Stimulated activated naive CD4-positive, alpha-beta T cell (primary cell): ENCODE measurements around the gene LAMB4.

Source experiments
- DNase-seq, 6 experiments: peaks; one replicate each; lab custom pipeline; 2025; lab: John Stamatoyannopoulos, UW

LAMB4 gene

DNA sequence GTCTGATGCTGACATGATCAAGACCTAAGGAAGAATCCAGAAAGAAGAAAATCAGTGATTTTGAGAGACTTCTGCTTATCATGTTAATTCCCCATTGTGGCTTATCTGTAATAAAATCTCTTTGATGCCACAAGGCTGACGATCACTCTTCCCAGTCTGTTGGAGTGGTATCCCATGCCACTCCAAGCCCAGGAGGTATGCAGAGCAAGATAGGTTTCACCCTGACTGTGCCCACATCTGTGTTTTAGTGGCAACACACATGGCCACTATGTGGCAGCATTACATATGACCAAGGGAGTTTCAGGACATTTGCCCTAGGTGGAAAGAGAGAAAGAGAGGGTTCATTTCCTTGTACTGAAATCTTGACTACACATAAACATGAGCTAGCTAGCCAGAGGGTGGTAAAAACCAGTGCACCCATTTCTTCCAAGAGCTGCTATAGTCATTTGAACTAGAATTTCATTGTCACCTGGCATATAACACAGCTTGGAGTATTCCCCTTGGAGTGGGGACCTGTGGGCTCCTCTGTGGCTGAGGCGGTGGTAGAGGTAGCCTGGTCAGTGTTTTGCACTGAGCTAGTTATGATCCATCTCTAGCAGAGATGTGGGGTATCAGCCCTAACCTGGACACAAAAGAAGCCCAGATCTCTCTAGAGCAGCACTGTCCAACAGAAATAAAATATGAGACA, 20.8 kb downstream of the LAMB4 start:
- no peak for DNase-seq

DNA sequence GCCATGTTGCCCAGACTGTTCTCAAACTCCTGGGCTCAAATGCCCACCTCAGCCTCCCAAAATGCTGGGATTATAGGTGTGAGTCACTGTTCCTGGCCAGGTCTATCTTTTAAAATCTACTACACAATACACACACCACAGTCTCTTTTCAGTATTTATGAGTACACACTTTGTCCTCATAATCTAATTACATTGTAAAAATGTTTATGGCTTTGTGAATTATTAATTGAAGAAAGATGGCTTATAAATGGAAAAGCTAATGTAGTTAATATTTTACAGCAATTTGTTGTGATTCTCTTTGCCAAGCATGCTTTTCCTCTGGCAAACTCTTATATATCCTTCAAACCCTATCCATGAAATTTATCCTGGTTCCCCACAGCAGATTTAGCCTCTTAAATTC, 22.0 kb downstream of the LAMB4 start:
- DNase-seq = no peak

DNA sequence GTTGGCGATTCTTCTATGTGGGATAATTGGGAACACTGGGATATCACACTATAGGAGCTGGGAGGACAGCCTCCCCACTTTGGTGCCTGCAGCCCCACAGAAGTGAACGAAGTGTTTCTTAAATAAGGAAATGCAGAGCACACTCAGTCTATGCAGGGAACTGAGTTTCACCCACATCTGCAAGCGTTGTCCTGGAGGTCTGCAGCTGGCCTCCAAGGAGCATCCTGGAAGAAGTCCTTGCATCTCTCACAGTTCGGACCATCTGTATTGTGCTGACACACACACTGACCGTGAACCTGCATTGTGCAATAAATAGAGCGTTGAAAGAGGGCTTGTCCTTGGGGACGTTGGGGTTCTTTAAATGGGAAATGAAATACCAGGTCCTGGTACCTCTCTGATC, 25.8 kb downstream of the LAMB4 start:
- DNase-seq = no peak

DNA sequence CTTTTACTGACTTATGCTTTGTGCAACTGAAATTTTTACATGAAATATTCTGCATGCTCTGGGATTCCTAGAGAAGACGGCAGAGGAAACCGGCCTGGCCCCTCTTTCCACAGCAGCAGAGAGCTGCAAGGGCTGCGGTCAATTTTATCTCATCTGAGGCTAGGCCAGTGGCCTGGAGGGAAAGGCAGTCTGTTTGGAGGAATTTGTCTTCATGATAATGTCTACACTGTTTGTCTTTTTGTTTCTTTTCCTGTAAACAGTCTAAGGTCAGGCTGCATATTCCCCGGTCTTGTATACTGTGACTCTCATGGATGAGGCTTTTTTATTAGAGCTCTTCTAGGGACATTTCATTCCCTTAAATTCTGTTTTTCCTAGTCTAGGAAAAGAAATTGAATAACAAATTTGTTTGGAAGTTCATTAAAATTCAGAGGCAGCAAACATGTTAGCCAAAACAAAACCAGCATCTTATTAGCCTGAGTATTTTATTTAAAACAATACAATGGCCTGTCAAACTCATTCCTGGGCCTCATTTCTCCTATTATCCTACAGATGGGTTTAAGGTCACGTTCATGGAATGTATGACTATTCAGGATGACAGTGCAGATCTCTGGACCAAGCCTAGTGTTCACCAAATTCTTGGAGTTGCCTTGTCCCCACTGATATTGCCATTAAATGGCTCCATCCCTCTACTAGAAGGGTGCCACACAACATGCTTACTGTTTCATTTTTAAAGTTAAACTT, 26.4 kb downstream of the LAMB4 start:
- DNase-seq = no peak

DNA sequence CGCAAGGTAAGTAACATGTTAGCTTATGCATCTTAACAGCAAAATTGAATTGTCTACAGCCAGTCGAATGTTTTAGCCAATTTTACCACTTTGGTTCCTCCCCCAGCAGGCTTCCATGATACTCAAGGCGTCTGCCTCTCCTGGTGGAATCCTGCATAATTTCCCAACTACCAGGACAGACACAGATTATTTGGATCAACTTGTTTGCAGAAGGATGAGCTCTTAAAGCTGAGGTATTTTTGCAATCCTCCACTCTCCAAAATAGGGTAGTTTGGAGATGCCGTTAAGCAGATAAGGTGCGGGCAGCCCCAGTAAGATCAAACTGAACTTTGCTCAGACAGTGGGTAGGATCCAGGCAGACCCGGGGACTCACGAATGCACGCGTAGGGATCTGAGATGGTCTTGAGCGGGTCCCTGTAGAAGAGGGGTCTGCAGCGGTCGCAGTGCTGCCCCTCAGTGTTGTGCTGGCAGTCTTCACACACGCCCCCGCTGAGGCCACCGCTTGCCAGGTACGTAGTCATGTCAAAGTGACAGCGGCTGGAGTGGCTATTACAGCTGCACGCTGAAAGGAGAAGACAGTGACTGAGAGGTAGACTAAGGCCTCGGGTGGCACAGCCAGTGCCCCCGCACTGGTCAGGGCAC, 27.4 kb downstream of the LAMB4 start:
- DNase-seq = no peak

DNA sequence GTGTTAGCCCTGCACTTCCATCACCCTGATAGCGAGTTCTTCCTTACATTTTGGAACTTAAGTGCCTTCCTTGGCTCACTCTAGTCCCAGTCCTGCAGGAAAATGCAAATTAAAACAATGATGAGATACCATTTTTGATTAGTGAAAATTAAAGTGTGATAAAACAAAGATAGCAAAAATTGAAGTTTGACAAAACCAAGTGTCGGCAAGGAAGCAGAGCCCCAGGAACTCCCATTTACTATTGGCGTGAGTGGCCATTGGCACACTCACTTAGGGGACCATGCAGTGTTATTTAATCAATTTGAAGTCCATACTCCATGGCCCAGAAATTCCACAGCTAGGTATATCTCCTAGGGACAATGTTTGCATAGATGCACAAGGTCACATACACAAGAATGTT, 28.4 kb downstream of the LAMB4 start:
- DNase-seq = no peak

DNA sequence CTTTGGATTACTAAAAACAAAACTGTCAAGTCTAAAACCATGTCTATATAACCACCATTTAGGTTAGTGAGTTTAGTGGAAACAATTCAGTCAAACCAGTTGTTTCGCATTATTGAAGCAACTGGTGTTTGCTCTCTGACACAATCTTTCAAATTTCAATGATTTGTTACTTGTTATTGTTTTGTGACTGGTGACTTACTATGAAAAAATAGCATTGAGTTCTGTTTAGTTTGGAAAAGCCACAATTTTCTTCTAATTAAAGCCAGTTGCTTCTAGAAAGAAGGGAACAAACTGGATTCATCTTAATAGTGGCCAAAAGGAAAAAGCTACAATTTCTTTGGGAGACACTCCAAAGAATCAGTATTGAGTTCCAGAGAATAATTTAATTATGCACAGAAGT, 30.4 kb downstream of the LAMB4 start:
- no peak for DNase-seq

DNA sequence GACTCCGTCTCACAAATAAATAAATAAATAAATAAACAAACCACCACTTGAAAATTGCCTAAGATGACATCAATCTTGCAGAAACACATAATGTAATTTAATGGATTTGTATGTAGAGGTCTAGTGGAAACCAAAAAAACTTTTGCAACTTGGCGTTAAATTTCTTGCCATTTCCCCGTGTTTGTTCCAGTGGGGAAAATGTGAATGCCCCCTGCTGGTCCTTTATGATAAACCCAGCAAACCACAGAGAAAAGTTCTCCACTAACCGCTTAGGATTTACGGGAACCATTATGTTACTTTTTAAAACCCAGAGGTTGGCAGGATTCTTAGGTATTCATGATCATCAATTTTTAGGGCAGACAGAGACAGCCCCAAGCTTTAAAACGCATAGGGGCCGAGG, 32.5 kb downstream of the LAMB4 start:
- no peak for DNase-seq

DNA sequence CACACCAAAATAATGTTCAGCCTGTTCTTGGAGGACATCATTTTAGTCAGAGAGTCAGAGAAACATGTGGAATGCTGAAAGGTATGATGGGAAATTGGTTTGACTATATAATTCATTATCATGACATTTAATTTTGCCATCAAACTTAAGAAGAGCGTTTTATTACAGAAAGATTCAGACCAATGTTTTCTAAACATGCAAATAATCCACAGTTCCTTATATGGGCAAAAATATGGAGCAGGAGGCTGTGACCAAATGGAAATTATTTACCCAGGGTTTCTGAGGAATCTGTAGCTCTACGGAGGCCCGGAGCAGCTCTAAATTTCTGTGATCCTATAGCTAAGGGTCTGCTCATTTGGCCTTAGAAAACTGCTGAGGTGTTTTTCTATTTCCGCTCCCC, 33.2 kb downstream of the LAMB4 start:
- no peak for DNase-seq

DNA sequence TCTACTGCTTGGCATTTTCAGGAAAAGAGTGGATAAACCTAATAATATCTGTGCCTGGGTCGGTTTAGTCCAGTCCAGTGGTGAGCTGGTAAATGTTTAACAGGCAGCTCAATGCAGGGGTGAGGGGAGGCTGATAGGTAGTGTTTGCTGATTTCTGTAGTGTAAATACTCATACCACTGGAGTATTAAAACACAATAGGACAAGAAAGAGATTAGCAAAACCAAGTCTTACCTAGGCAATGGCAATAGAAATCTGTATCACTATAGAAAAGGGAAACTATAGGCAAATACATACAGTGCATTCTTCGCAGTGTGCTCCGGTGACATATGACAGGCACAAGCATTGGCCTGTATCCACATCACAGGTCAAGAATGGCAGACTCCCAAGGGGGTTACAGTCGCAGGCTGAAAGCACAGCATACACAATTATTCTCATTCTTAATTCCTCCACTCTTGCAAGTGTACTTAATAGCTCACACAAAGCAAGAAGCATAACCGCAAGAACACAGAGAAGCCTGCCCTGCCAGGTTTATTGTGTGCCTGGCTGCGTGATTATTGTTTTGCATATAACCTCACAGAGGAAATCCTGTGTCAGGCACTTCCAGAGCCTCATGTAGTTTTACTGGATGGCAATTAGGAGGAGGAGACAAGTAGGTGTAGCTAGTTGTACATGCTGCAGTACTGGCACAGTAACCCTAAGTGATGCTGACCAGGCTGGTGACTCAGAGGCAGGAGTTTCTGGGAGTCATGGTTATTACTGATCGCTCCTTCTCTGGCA, 35.0 kb downstream of the LAMB4 start:
- no peak for DNase-seq

DNA sequence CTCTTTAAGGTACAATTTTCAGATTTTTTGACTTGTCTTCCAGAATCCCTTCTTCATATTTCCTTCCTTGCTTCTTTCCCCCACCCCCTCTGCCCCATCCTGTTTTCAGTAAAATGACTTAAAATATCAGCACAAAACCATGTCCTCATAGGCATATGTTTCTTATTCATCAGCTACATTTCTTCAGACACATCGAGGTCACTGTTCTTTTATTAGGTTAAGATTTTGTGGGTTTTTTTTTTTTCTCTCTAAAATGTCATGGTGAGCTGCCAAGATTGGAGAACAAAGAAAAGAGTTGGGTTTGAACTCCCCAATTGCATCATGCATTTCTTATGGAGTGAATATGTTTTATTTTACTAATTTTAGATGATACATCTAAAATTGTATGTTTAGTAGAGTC, 35.8 kb downstream of the LAMB4 start:
- no peak for DNase-seq

DNA sequence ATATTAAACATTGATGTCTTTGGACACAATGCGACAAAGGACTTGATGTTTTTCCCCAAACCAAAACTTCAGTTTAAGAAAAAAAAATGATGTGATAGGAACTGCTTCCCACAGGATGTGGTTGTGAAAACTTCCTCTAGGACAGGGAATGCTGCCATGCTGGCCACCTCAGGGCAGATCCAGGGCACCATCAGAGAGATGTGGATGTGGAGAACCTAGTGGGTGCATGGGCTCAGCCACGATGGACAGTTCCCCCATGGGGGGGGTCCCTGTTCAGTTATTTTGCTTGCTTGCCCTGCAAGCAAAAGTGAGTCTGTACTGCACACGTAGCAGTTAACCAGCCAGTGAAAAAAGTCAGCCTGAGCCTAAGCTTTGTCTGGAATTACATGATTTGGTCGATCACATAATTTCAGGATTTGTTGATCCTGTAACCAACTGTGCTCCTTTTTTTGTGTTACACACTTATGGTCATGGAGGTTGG, 36.3 kb downstream of the LAMB4 start:
- no peak for DNase-seq

DNA sequence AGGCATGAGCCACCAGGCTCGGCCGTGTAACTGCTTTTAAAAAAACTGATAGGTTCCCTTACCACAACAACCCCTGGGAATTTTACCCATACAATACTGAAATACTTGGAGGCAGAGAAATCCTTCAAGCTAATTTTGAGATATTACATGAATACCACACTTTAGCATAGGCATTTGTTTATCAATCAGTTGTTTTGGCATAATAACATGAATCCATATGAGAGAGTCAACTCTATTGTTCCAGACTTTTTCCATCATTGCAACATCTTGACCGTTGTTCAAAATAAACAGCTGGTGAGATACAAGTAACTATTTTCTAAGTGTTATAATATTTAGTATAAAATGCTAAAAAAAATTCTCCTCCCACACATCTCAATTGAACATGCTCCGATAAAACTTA, 36.8 kb downstream of the LAMB4 start:
- DNase-seq = no peak

DNA sequence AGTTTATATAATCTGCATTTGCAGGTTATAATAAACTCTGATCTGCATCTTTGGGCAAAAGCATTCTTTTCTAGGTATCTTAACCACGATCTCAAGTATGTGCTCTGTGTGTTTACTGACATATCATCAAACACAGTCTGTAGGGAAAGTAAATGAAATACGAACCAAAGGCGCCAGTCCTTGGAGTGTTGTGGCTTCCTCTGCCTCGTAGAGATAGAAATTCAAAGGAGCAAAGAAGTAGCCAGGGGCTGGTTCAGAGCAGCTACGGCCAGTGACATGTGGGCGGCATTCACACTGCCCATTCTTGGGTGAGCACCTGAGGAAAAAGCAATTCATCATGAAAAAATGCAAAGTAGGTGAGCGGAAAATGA, 38.7 kb downstream of the LAMB4 start:
- DNase-seq = no peak

DNA sequence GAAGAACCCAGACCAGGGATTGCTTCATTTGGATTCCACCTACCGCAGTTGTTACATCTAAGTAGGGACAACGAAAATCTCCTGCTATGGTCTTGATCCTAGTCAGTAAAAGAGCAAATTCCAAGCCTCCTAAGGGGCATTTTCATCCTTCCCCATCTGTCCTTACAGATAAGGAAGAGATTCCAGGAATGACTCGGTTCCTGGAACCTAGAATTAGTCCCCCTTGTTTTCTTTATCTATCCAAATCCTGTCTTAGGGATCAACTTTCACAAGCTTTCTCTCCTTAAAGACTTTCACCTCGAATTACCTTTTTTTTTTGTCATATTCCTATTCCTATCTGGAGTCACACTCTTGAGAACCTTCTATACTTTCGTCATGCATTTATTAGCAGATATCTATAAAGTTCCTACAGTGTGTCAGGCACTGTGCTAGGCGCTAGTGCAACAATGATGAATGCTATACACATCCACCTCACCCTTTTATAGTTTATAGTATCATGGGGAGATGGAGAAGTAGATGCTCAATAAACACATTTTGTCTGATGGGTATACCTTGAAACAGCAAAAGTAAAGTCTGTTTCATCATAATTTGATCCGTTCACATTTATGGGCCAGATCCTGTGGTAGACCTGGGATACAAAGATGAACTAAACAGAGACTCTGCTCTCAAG, 39.2 kb downstream of the LAMB4 start:
- no peak for DNase-seq

DNA sequence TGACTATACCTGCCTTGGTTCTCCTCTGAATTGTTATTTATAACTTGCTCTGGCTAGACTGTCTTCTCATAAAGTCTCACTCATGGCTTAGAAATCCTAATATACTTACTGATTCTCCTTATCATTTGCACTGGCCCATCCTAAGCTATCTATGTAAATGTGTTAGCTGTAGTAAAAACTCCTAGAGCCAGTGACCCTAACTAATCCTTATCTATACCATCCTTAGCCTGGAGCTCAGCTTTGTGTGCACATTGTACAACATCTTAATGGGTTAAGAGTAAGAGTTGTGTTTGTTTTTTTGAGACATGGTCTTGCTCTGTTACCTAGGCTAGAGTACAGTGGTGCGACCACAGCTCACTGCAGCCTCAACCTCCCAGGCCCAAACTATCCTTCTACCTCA, 40.8 kb downstream of the LAMB4 start:
- no peak for DNase-seq

DNA sequence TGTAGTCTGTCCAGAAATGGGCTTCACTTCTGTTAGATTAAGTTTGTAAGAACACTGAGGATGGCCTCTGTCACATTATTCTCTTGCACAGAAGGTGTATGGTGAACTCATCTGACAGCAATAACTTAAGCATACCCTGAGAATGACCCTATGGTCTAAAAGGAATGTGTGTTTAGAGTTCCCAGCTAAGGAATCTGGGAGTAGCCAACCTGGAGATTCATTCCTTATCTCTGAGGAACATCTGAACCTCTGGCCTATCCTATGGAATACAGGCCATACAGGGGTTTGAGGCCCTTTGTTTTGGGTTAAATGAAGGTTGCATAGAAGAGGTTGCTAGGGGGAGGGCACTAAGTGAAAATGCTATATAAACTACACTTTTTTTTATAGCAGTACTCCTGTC, 41.4 kb downstream of the LAMB4 start:
- no peak for DNase-seq

DNA sequence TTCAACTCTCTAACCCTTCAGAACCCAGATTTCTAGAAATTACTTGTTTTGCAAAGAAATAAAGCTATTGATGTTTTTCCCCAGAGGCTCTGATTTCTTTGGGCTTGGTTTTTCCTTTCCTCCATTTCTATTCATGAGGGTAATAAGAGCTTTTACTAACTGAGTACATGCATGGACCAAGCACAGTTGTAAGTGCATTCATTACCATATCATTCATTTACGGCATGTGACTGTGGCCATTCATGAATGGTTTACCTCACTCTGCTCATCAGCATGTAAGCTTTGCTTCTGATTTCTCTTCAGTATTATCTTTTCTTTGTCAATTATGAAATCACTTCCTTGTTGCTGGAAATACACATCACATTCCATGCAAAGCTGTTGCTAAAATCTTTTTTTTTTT, 42.4 kb downstream of the LAMB4 start:
- DNase-seq = no peak

DNA sequence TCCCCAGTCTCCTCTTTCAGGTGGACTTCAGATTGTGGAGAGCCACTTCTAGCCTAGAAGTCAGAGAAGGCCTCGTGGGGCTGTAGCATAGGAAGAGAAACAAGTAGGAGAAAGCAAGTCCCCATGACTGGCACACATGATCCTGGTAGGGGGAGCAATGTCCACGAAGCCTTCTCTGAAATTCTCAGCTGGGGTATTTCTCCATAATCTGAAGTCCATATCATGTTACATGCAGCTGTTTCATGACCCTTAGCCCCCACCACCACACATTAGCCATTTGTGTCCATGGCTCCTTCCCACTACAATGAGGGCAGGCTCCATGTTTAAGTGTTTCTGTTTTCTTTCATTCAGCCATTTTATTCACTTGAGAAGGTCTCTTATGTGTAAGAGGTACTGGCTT, 43.2 kb downstream of the LAMB4 start:
- DNase-seq = no peak

DNA sequence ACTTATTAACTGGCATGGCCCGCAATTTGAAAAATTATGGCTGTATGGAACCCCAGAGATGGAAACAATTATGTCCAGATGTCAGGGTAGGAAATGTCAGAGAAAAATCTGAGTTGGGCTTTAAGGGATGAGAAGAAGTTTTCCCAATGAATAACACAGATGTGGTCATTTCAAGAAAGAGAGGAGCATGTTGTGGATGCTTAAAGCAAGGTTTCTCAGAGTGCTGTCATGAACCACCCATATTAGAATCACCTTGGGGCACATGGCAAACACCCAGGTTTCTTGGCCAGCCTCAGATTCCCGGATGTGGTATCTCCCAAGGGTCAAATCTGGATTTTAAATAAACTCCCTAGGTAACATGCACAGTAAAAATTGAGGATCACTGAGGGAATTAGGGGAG, 43.6 kb downstream of the LAMB4 start:
- no peak for DNase-seq

DNA sequence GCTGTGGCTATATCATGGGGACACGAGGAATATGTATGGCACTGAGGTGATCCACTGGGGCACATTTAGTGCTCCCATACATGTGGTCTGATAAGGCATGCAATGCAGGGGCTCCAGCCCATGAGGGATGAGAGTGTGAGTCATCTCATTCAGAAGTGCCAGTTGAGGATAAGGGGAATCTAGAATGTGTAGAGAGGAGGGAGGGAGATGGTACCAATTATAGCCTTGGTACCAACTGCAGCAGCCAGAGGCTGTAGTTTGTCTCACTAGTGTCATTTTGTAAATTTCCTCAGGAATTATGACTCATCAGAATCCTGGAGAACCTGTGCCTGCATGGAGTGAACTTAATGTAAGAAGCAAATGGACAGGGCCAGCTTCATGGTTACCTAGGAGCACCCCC, 46.2 kb downstream of the LAMB4 start:
- no peak for DNase-seq
